ENCODE results near the gene SPOCK3.

The SPOCK3 gene

GRCh38 chr4:167210166-167210565, 24.1 kb downstream of the SPOCK3 start:
- TF ChIP-seq EZH2 (IDR thresholded peaks at IDR 0.05; ENCODE audit: borderline replicate concordance, low read depth, low read length, severe bottlenecking): no peak
- no peak for TF ChIP-seq CTCF (IDR thresholded peaks at IDR 0.05; ENCODE audit: borderline replicate concordance, extremely low read depth, low read length, poor library complexity, severe bottlenecking)
- Histone ChIP-seq H2AFZ (ENCODE audit: low read depth, low read length) (no peak overlapping the region), H3K27ac (ENCODE audit: low read length) (no peak overlapping the region), H3K9ac (ENCODE audit: low read depth, low read length) (no peak overlapping the region), H3K4me1 (ENCODE audit: insufficient read depth, low read length) (no peaks in the 10 kb centered on the region), H3K9me3 (ENCODE audit: insufficient read depth, low read length, severe bottlenecking) (no peaks in the 10 kb centered on the region), H3K4me2 (ENCODE audit: insufficient read depth, low read length) (no peak overlapping the region), H3K27me3 (ENCODE audit: insufficient read depth, low read length, poor library complexity) (no peaks in the 10 kb centered on the region), H3K36me3 (ENCODE audit: insufficient read depth, low read length) (no peaks in the 10 kb centered on the region), H4K20me1 (ENCODE audit: insufficient read depth, low read length) (no peaks in the 10 kb centered on the region), H3K79me2 (ENCODE audit: insufficient read depth, low read length) (no peaks in the 10 kb centered on the region), H3K4me3 (ENCODE audit: low read depth in 1 of 2, low read length in 2 of 2) (no peak overlapping the region)
- no peak for ATAC-seq (ENCODE audit: insufficient read depth, low read depth)
- no peak for DNase-seq

- no peaks in the 10 kb centered on the region for H3K9me3 ChIP-seq (ENCODE audit: insufficient read depth, low read length, severe bottlenecking)
- H3K27me3 ChIP-seq (ENCODE audit: insufficient read depth, low read length, poor library complexity): no peaks in the 10 kb centered on the region
- ATAC-seq (ENCODE audit: insufficient read depth, low read depth) (no peak), DNase-seq (no peak)
- no peak overlapping the region for H2AFZ ChIP-seq (ENCODE audit: low read depth, low read length)
- H4K20me1 ChIP-seq (ENCODE audit: insufficient read depth, low read length): no peaks in the 10 kb centered on the region
- TF ChIP-seq CTCF (IDR thresholded peaks at IDR 0.05; ENCODE audit: borderline replicate concordance, extremely low read depth, low read length, poor library complexity, severe bottlenecking) (no peak), EZH2 (IDR thresholded peaks at IDR 0.05; ENCODE audit: borderline replicate concordance, low read depth, low read length, severe bottlenecking) (no peak)
- H3K4me2 ChIP-seq (ENCODE audit: insufficient read depth, low read length): no peak overlapping the region
- no peak overlapping the region for H3K4me3 ChIP-seq (ENCODE audit: low read depth in 1 of 2, low read length in 2 of 2)
- no peaks in the 10 kb centered on the region for H3K79me2 ChIP-seq (ENCODE audit: insufficient read depth, low read length)
- no peak overlapping the region for H3K9ac ChIP-seq (ENCODE audit: low read depth, low read length)
- no peaks in the 10 kb centered on the region for H3K36me3 ChIP-seq (ENCODE audit: insufficient read depth, low read length)
- H3K4me1 ChIP-seq (ENCODE audit: insufficient read depth, low read length): no peaks in the 10 kb centered on the region
- H3K27ac ChIP-seq (ENCODE audit: low read length): no peak overlapping the region
Observed at GRCh38 chr4:167196344-167197012, 37.8 kb downstream of the SPOCK3 start.

- H3K27ac ChIP-seq (ENCODE audit: low read length): no peak overlapping the region
- H3K9ac ChIP-seq (ENCODE audit: low read depth, low read length): no peak overlapping the region
- H3K36me3 ChIP-seq (ENCODE audit: insufficient read depth, low read length): no peaks in the 10 kb centered on the region
- H2AFZ ChIP-seq (ENCODE audit: low read depth, low read length): no peak overlapping the region
- no peaks in the 10 kb centered on the region for H3K79me2 ChIP-seq (ENCODE audit: insufficient read depth, low read length)
- H3K4me1 ChIP-seq (ENCODE audit: insufficient read depth, low read length): no peaks in the 10 kb centered on the region
- H3K4me3 ChIP-seq (ENCODE audit: low read depth in 1 of 2, low read length in 2 of 2): no peak overlapping the region
- H3K4me2 ChIP-seq (ENCODE audit: insufficient read depth, low read length): no peak overlapping the region
- no peaks in the 10 kb centered on the region for H3K9me3 ChIP-seq (ENCODE audit: insufficient read depth, low read length, severe bottlenecking)
- H4K20me1 ChIP-seq (ENCODE audit: insufficient read depth, low read length): no peaks in the 10 kb centered on the region
- no peak for ATAC-seq (ENCODE audit: insufficient read depth, low read depth)
- no peaks in the 10 kb centered on the region for H3K27me3 ChIP-seq (ENCODE audit: insufficient read depth, low read length, poor library complexity)
- TF ChIP-seq CTCF (IDR thresholded peaks at IDR 0.05; ENCODE audit: borderline replicate concordance, extremely low read depth, low read length, poor library complexity, severe bottlenecking): no peak
- no peak for TF ChIP-seq EZH2 (IDR thresholded peaks at IDR 0.05; ENCODE audit: borderline replicate concordance, low read depth, low read length, severe bottlenecking)
- DNase-seq: no peak
Observed at GRCh38 chr4:167190379-167190778, 43.9 kb downstream of the SPOCK3 start.

Measured in DND-41 (cell line).